Liver (tissue), 9 donors: Measurements from ENCODE around the gene ELP4. TPM values are rescaled to one million over a fixed set of nuclear protein-coding genes. Genes with fewer than 3 reads are reported as not detected.

ENCODE experiments used
- DNase-seq: peaks from one replicate; pipeline ENCODE4 v3.0.0-alpha.2; 2017; ENCODE audit warnings: low spot score
- H3K27ac ChIP-seq, 2 donors: one replicate each; pipeline ENCODE4 v1.7.0; 2013; ENCODE audit warnings: inconsistent platforms in 2 of 2, low read length in 2 of 2, control low read depth in 1 of 2, low read depth in 1 of 2, mild to moderate bottlenecking in 1 of 2
- H3K27me3 ChIP-seq, 4 donors: one replicate each; pipeline versions ENCODE4 v1.6.1 to v1.7.0; 2013; ENCODE audit warnings: low read length in 3 of 4, inconsistent platforms in 1 of 4, mild to moderate bottlenecking in 1 of 4, moderate library complexity in 1 of 4; ENCODE audit not compliant: control insufficient read depth in 4 of 4, insufficient read depth in 4 of 4
- H3K36me3 ChIP-seq, 4 donors: one replicate each; pipeline versions ENCODE4 v1.6.1 to v1.7.0; 2013; ENCODE audit warnings: low read length in 3 of 4, mild to moderate bottlenecking in 3 of 4, low read depth in 1 of 4, moderate library complexity in 1 of 4; ENCODE audit not compliant: control insufficient read depth in 4 of 4, insufficient read depth in 3 of 4
- H3K4me1 ChIP-seq, 4 donors: one replicate each; pipeline versions ENCODE4 v1.6.1 to v1.7.0; 2013; ENCODE audit warnings: low read length in 3 of 4, mild to moderate bottlenecking in 3 of 4, moderate library complexity in 1 of 4; ENCODE audit not compliant: control insufficient read depth in 4 of 4, insufficient read depth in 4 of 4
- H3K4me3 ChIP-seq, 3 donors: one replicate each; pipeline versions ENCODE4 v1.6.1 to v1.7.0; 2013; ENCODE audit warnings: low read length in 3 of 3, control low read depth in 1 of 3, low read depth in 1 of 3, mild to moderate bottlenecking in 1 of 3
- H3K9ac ChIP-seq, 2 donors: one replicate each; pipeline ENCODE4 v1.7.0; 2013; ENCODE audit warnings: low read length in 2 of 2, mild to moderate bottlenecking in 2 of 2, moderate library complexity in 2 of 2, control low read depth in 1 of 2, low read depth in 1 of 2
- H3K9me3 ChIP-seq, 4 donors: one replicate each; pipeline versions ENCODE4 v1.6.1 to v1.7.0; 2013; ENCODE audit warnings: low read length in 3 of 4; ENCODE audit not compliant: control insufficient read depth in 4 of 4
- CTCF ChIP-seq: fragments of 150-350 bp; IDR thresholded peaks from 2 replicates; pipeline ENCODE4 v1.5.1; 2017; ENCODE audit warnings: improper control_type of control experiment, low read depth, low read length; ENCODE audit not compliant: missing input control
- FOXA1 ChIP-seq: IDR thresholded peaks from 2 replicates; pipeline ENCODE4 v1.6.1; 2016; ENCODE audit warnings: antibody characterized with exemption
- FOXA2 ChIP-seq: IDR thresholded peaks from 2 replicates; pipeline ENCODE4 v1.6.1; 2016; ENCODE audit warnings: antibody characterized with exemption
- HNF4A ChIP-seq, 2 donors: conservative IDR thresholded peaks; 2 replicates each; pipeline ENCODE4 v1.6.1; 2016; ENCODE audit warnings: antibody characterized with exemption in 2 of 2, mild to moderate bottlenecking in 2 of 2
- HNF4G ChIP-seq: IDR thresholded peaks from 2 replicates; pipeline ENCODE4 v1.6.1; 2016; ENCODE audit warnings: antibody characterized with exemption
- JUND ChIP-seq, 2 donors: IDR thresholded peaks; 2 replicates each; pipeline ENCODE4 v1.6.1; 2016; ENCODE audit warnings: antibody characterized with exemption in 2 of 2
- MAX ChIP-seq: IDR thresholded peaks from 2 replicates; pipeline ENCODE4 v1.6.1; 2016; ENCODE audit warnings: antibody characterized with exemption
- NR2F2 ChIP-seq: IDR thresholded peaks from 2 replicates; pipeline ENCODE4 v1.6.1; 2016; ENCODE audit warnings: antibody characterized with exemption
- RAD21 ChIP-seq, 2 donors: IDR thresholded peaks; 2 replicates each; pipeline ENCODE4 v1.6.1; 2016; ENCODE audit warnings: antibody characterized with exemption in 2 of 2, mild to moderate bottlenecking in 2 of 2
- REST ChIP-seq: IDR thresholded peaks from 2 replicates; pipeline ENCODE4 v1.6.1; 2016; ENCODE audit warnings: antibody characterized with exemption, mild to moderate bottlenecking
- RXRA ChIP-seq, 2 donors: IDR thresholded peaks; 2 replicates each; pipeline ENCODE4 v1.6.1; 2017 to 2018; ENCODE audit warnings: antibody characterized with exemption in 2 of 2, mild to moderate bottlenecking in 1 of 2
- SP1 ChIP-seq: IDR thresholded peaks from 2 replicates; pipeline ENCODE4 v1.6.1; 2018; ENCODE audit warnings: antibody characterized with exemption, mild to moderate bottlenecking
- TAF1 ChIP-seq: conservative IDR thresholded peaks from 2 replicates; pipeline ENCODE4 v1.6.1; 2016; ENCODE audit warnings: antibody characterized with exemption, mild to moderate bottlenecking
- YY1 ChIP-seq: IDR thresholded peaks from 2 replicates; pipeline ENCODE4 v1.6.1; 2016; ENCODE audit warnings: antibody characterized with exemption, mild to moderate bottlenecking
- WGBS: extraction: QIAGEN DNeasy Blood & Tissue Kit; methylation state at CpG from one replicate; pipeline ENCODE4 v1.1.7; 2013; 5-methylcytosine and 5-hydroxymethylcytosine counted together
- polyA plus RNA-seq, 2 donors: library from polyadenylated mRNA; stranded (reverse) in 1 of 2; unstranded in 1 of 2; fragments of 200-250 nt in 1 of 2; fragments of >200 nt in 1 of 2; fragmentation: Nextera tagmentation in 1 of 2; extraction: Ambion mirVana in 1 of 2; gene quantifications; one replicate each; pipeline versions ENCODE4 v1.2.1 to v1.2.3, GENCODE V29; 2013 to 2015
- total RNA-seq, 2 donors: library from RNA; depleted of rRNA; stranded (reverse); fragments of >200 nt; gene quantifications; one replicate each; pipeline ENCODE4 v1.2.3, GENCODE V29; 2014
- donor health status: healthy.
- donor health status: healthy.
- donor health status: healthy.
- donor health status: healthy.
- donor health status: healthy.

Gene ELP4
- total and polyA plus RNA-seq, 4 donors, result 6.0 to 18.8 (median 12.5) TPM

- no peak for TF ChIP-seq FOXA1
- no peak for TF ChIP-seq HNF4A (conservative IDR thresholded peaks at IDR 0.05)
- H3K9me3 ChIP-seq, result no peaks in the 10 kb centered on the region
- no peaks in the 10 kb centered on the region for H3K27me3 ChIP-seq
- no peak overlapping the region for H3K27ac ChIP-seq
- 79% methylated on average over 3 of the region's 3 CpGs for WGBS
- no peak for DNase-seq
- H3K9ac ChIP-seq, result no peak overlapping the region
- H3K36me3 ChIP-seq, result peaks cover 0 to 4% (median 1%) of the 10 kb centered on the region in 4 donors
- no peaks in the 10 kb centered on the region for H3K4me1 ChIP-seq
- H3K4me3 ChIP-seq, result no peak overlapping the region
These were observed 211.3 kb downstream of the ELP4 start for GRCh38 chr11:31720671-31721365.

- 98% methylated on average over 3 of the region's 3 CpGs for WGBS
These were observed 213.2 kb downstream of the ELP4 start for GRCh38 chr11:31722754-31723153.

More at GRCh38 chr11:31722754-31723153, 213.2 kb downstream of the ELP4 start:
- Histone ChIP-seq H3K27me3 (no peaks in the 10 kb centered on the region), H3K36me3 (peaks cover 0 to 4% (median 1%) of the 10 kb centered on the region in 4 donors), H3K9me3 (no peaks in the 10 kb centered on the region), H3K27ac (no peak overlapping the region), H3K4me3 (no peak overlapping the region), H3K9ac (no peak overlapping the region), H3K4me1 (no peaks in the 10 kb centered on the region)
- DNase-seq, result no peak
- TF ChIP-seq RAD21 (IDR thresholded peaks at IDR 0.05) (no peak), HNF4G (no peak), FOXA2 (no peak), JUND (IDR thresholded peaks at IDR 0.05) (no peak), SP1 (no peak), FOXA1 (no peak), YY1 (no peak), CTCF (no peak), HNF4A (conservative IDR thresholded peaks at IDR 0.05) (no peak), MAX (no peak), TAF1 (no peak), REST (no peak), RXRA (IDR thresholded peaks at IDR 0.05) (no peak), NR2F2 (no peak)
